Hepatocyte (in vitro differentiated cells): ENCODE results near the gene ABHD1. TPM values are rescaled to one million over a fixed set of nuclear protein-coding genes. Genes with fewer than 3 reads are reported as not detected.
"Not testable (repeated sequence)": the region's sequence is repeated elsewhere in the genome, so short reads cannot be mapped to it uniquely, and the experiment has no call there.

Experiments used
- DNase-seq: peaks from one replicate; pipeline ENCODE4 v3.0.0-alpha.2; 2016; ENCODE audit warnings: low spot score
- H2AFZ ChIP-seq: fragments of 200-600 bp; sonication (generic); 2 replicates; pipeline ENCODE4 v1.6.0; 2016; ENCODE audit warnings: antibody characterized with exemption, mild to moderate bottlenecking
- H3K27ac ChIP-seq: fragments of 200-600 bp; sonication (generic); 2 replicates; pipeline ENCODE4 v1.5.1; 2016; ENCODE audit warnings: mild to moderate bottlenecking
- H3K27me3 ChIP-seq: fragments of 200-600 bp; sonication (generic); 2 replicates; pipeline ENCODE4 v1.6.1; 2016
- H3K36me3 ChIP-seq: fragments of 200-600 bp; sonication (generic); replicated peaks from 2 replicates; pipeline ENCODE4 v1.5.1; 2016; ENCODE audit warnings: low read depth; ENCODE audit not compliant: insufficient read depth
- H3K4me1 ChIP-seq: fragments of 200-600 bp; sonication (generic); 2 replicates; pipeline ENCODE4 v1.5.1; 2016; ENCODE audit warnings: mild to moderate bottlenecking, moderate library complexity; ENCODE audit not compliant: insufficient read depth
- H3K4me2 ChIP-seq: fragments of 200-600 bp; sonication (generic); 2 replicates; pipeline ENCODE4 v1.6.0; 2016
- H3K4me3 ChIP-seq: fragments of 200-600 bp; sonication (generic); 2 replicates; pipeline ENCODE4 v1.5.1; 2016; ENCODE audit warnings: mild to moderate bottlenecking
- H3K79me2 ChIP-seq: fragments of 200-600 bp; sonication (generic); 2 replicates; pipeline ENCODE4 v1.6.0; 2017; ENCODE audit warnings: mild to moderate bottlenecking
- H3K9me2 ChIP-seq: fragments of 200-600 bp; sonication (generic); replicated peaks from 2 replicates; pipeline ENCODE4 v1.6.0; 2017; ENCODE audit warnings: mild to moderate bottlenecking; ENCODE audit not compliant: insufficient read depth
- H3K9me3 ChIP-seq: fragments of 200-600 bp; sonication (generic); 2 replicates; pipeline ENCODE4 v1.5.1; 2016; ENCODE audit warnings: low read depth, mild to moderate bottlenecking
- H4K20me1 ChIP-seq: fragments of 200-600 bp; sonication (generic); 2 replicates; pipeline ENCODE4 v1.6.0; 2016; ENCODE audit warnings: mild to moderate bottlenecking; ENCODE audit not compliant: insufficient read depth, poor library complexity, severe bottlenecking
- CTCF ChIP-seq: fragments of 200-600 bp; sonication (generic); IDR thresholded peaks from 2 replicates; pipeline ENCODE4 v1.5.1; 2016; ENCODE audit warnings: antibody characterized with exemption, mild to moderate bottlenecking; ENCODE audit not compliant: poor library complexity
- EZH2 ChIP-seq: fragments of 200-600 bp; sonication (generic); IDR thresholded peaks from 2 replicates; pipeline ENCODE4 v1.6.1; 2016; ENCODE audit warnings: antibody characterized with exemption, mild to moderate bottlenecking, borderline replicate concordance
- EZH2phosphoT487 ChIP-seq: fragments of 200-600 bp; sonication (generic); IDR thresholded peaks from one replicate; pipeline ENCODE4 v1.6.1; 2018; ENCODE audit warnings: antibody characterized with exemption, mild to moderate bottlenecking, low read depth, moderate library complexity; ENCODE audit not compliant: unreplicated experiment, severe bottlenecking
- WGBS: methylation state at CpG from one replicate; pipeline ENCODE4 v1.1.6; 2016; ENCODE audit warnings: low lambda C conversion rate; ENCODE audit errors: missing lambda C conversion rate; 5-methylcytosine and 5-hydroxymethylcytosine counted together
- polyA plus RNA-seq: library from polyadenylated mRNA; unstranded; fragments of >200 nt; fragmentation: Nextera tagmentation; extraction: Ambion mirVana; gene quantifications from 2 replicates; pipeline ENCODE4 v1.2.1, GENCODE V29; 2016
- total RNA-seq: library from RNA; depleted of rRNA; stranded (reverse); fragments of >200 nt; gene quantifications from 2 replicates; pipeline ENCODE4 v1.2.3, GENCODE V29; 2014

ABHD1 gene
- total and polyA plus RNA-seq, 2 experiments from 2014 or later = 0.03 to 0.58 TPM

GRCh38 chr2:27174638-27175037 lies 51.0 kb downstream of the ABHD1 start:
- Histone ChIP-seq H3K4me2 (no peak overlapping the region), H3K36me3 (no peaks in the 10 kb centered on the region)

GRCh38 chr2:27175330-27175729 lies 51.7 kb downstream of the ABHD1 start:
- Histone ChIP-seq H3K27ac (no peak overlapping the region), H3K36me3 (no peaks in the 10 kb centered on the region), H3K79me2 (no peaks in the 10 kb centered on the region), H3K9me3 (no peaks in the 10 kb centered on the region), H3K4me2 (no peak overlapping the region), H3K9me2 (no peaks in the 10 kb centered on the region), H2AFZ (no peak overlapping the region), H3K4me3 (no peak overlapping the region), H4K20me1 (no peaks in the 10 kb centered on the region), H3K27me3 (peaks cover 9% of the 10 kb centered on the region), H3K4me1 (no peaks in the 10 kb centered on the region)
- no peak for DNase-seq
- 74% methylated on average over 8 of the region's 8 CpGs for WGBS
- TF ChIP-seq EZH2phosphoT487 = no peak
- TF ChIP-seq EZH2 = no peak
- no peak for TF ChIP-seq CTCF

More at GRCh38 chr2:27174638-27175037, 51.0 kb downstream of the ABHD1 start:
- H3K27me3 ChIP-seq = peaks cover 13% of the 10 kb centered on the region
- WGBS = 65% methylated on average over 6 of the region's 6 CpGs
- DNase-seq = no peak
- no peaks in the 10 kb centered on the region for H4K20me1 ChIP-seq
- TF ChIP-seq CTCF = no peak
- no peak overlapping the region for H3K27ac ChIP-seq
- H3K9me2 ChIP-seq = no peaks in the 10 kb centered on the region
- no peak overlapping the region for H3K4me3 ChIP-seq
- H3K79me2 ChIP-seq = no peaks in the 10 kb centered on the region
- H3K4me1 ChIP-seq = no peaks in the 10 kb centered on the region
- H3K9me3 ChIP-seq = no peaks in the 10 kb centered on the region
- no peak overlapping the region for H2AFZ ChIP-seq

DNA sequence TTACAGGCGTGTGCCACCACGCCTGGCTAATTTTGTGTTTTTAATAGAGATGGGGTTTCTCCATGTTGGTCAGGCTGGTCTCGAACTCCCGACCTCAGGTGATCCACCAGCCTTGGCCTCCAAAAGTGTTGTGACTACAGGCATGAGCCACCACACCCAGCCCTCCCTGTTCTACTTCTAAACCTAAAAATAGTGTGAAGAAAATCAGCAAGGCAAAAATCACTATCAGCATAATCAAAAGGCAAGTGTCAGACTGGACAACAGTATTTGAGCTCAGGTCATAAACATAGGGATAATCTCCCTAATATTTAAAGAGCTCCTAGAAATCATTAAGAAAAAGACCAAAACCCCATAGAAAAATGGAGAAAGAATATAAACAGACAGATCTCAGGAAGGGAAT lies 52.2 kb downstream of the ABHD1 start:
- DNase-seq, H3K36me3 ChIP-seq, H3K4me3 ChIP-seq, H3K27me3 ChIP-seq, H3K9me3 ChIP-seq, H3K4me2 ChIP-seq, H3K9me2 ChIP-seq, H3K4me1 ChIP-seq, H3K27ac ChIP-seq, H4K20me1 ChIP-seq, H2AFZ ChIP-seq, H3K79me2 ChIP-seq: not testable (repeated sequence)
- 86% methylated on average over 4 of the region's 4 CpGs for WGBS

DNA sequence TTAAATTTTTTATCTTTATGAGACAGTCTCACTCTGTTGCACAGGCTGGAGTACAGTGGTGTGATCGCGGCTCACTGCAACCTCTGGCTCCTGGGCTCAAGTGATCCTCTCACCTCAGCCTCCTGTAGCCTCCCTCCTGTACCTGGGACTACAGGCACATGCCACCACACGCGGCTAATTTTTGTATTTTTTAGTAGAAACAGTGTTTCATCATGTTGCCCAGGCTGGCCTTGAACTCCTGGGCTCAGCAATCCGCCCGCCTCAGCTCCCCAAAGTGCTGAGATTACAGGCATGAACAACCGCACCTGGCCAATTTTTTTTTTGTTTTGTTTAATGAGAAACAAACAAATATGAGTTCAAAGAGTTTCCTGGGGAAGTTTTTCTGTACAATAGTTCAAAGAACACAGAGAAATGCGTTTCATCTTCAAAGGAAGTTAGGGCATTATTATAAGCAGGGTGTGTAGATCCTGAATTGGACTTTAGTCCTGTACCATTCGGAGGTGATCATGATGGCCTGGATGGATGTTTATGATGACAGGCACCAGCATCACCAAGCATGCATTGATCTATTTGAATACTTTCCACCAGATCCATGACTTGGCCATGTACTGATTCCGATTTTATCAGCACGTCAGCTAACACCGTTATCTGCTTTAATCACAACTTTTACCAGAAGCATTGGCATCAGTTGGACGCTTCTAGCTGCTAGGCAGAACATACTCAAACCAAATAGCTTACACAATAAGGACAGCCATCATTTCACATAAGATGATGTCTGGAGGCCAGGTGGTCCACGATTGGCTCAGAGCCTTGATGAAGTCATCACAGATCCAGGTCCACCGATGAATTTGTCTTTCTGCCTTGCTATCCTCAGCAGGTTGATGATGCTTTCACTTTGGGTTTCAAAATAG lies 54.1 kb downstream of the ABHD1 start:
- Histone ChIP-seq H3K4me2 (no peak overlapping the region), H3K4me1 (no peaks in the 10 kb centered on the region), H3K9me3 (no peaks in the 10 kb centered on the region), H3K9me2 (no peaks in the 10 kb centered on the region), H4K20me1 (no peaks in the 10 kb centered on the region), H3K4me3 (no peak overlapping the region), H2AFZ (no peak overlapping the region), H3K36me3 (no peaks in the 10 kb centered on the region), H3K79me2 (no peaks in the 10 kb centered on the region), H3K27ac (no peak overlapping the region), H3K27me3 (peaks cover 9% of the 10 kb centered on the region)
- 85% methylated on average over 15 of the region's 15 CpGs for WGBS
- TF ChIP-seq EZH2phosphoT487 = no peak
- no peak for DNase-seq
